Liver (tissue), 9 donors: Measurements from ENCODE around the gene PLCD3. TPM values are rescaled to one million over a fixed set of nuclear protein-coding genes. Genes with fewer than 3 reads are reported as not detected.

Experiments used
- DNase-seq: peaks from one replicate; pipeline ENCODE4 v3.0.0-alpha.2; 2017; ENCODE audit warnings: low spot score
- H3K27ac ChIP-seq, 2 donors: one replicate each; pipeline ENCODE4 v1.7.0; 2013; ENCODE audit warnings: inconsistent platforms in 2 of 2, low read length in 2 of 2, control low read depth in 1 of 2, low read depth in 1 of 2, mild to moderate bottlenecking in 1 of 2
- H3K27me3 ChIP-seq, 4 donors: one replicate each; pipeline versions ENCODE4 v1.6.1 to v1.7.0; 2013; ENCODE audit warnings: low read length in 3 of 4, inconsistent platforms in 1 of 4, mild to moderate bottlenecking in 1 of 4, moderate library complexity in 1 of 4; ENCODE audit not compliant: control insufficient read depth in 4 of 4, insufficient read depth in 4 of 4
- H3K36me3 ChIP-seq, 4 donors: one replicate each; pipeline versions ENCODE4 v1.6.1 to v1.7.0; 2013; ENCODE audit warnings: low read length in 3 of 4, mild to moderate bottlenecking in 3 of 4, low read depth in 1 of 4, moderate library complexity in 1 of 4; ENCODE audit not compliant: control insufficient read depth in 4 of 4, insufficient read depth in 3 of 4
- H3K4me1 ChIP-seq, 4 donors: one replicate each; pipeline versions ENCODE4 v1.6.1 to v1.7.0; 2013; ENCODE audit warnings: low read length in 3 of 4, mild to moderate bottlenecking in 3 of 4, moderate library complexity in 1 of 4; ENCODE audit not compliant: control insufficient read depth in 4 of 4, insufficient read depth in 4 of 4
- H3K4me3 ChIP-seq, 3 donors: one replicate each; pipeline versions ENCODE4 v1.6.1 to v1.7.0; 2013; ENCODE audit warnings: low read length in 3 of 3, control low read depth in 1 of 3, low read depth in 1 of 3, mild to moderate bottlenecking in 1 of 3
- H3K9ac ChIP-seq, 2 donors: one replicate each; pipeline ENCODE4 v1.7.0; 2013; ENCODE audit warnings: low read length in 2 of 2, mild to moderate bottlenecking in 2 of 2, moderate library complexity in 2 of 2, control low read depth in 1 of 2, low read depth in 1 of 2
- H3K9me3 ChIP-seq, 4 donors: one replicate each; pipeline versions ENCODE4 v1.6.1 to v1.7.0; 2013; ENCODE audit warnings: low read length in 3 of 4; ENCODE audit not compliant: control insufficient read depth in 4 of 4
- ATF3 ChIP-seq: IDR thresholded peaks from 2 replicates; pipeline ENCODE4 v1.6.1; 2016; ENCODE audit warnings: antibody characterized with exemption
- EGR1 ChIP-seq, 2 donors: IDR thresholded peaks; 2 replicates each; pipeline ENCODE4 v1.6.1; 2016 to 2018; ENCODE audit warnings: antibody characterized with exemption in 2 of 2, low read depth in 2 of 2
- FOXA1 ChIP-seq: IDR thresholded peaks from 2 replicates; pipeline ENCODE4 v1.6.1; 2016; ENCODE audit warnings: antibody characterized with exemption
- FOXA2 ChIP-seq: IDR thresholded peaks from 2 replicates; pipeline ENCODE4 v1.6.1; 2016; ENCODE audit warnings: antibody characterized with exemption
- GABPA ChIP-seq, 2 donors: IDR thresholded peaks in 1 of 2; conservative IDR thresholded peaks in 1 of 2; 2 replicates each; pipeline ENCODE4 v1.6.1; 2016; ENCODE audit warnings: antibody characterized with exemption in 2 of 2, mild to moderate bottlenecking in 1 of 2, moderate library complexity in 1 of 2
- HNF4A ChIP-seq, 2 donors: conservative IDR thresholded peaks; 2 replicates each; pipeline ENCODE4 v1.6.1; 2016; ENCODE audit warnings: antibody characterized with exemption in 2 of 2, mild to moderate bottlenecking in 2 of 2
- HNF4G ChIP-seq: IDR thresholded peaks from 2 replicates; pipeline ENCODE4 v1.6.1; 2016; ENCODE audit warnings: antibody characterized with exemption
- JUND ChIP-seq, 2 donors: IDR thresholded peaks; 2 replicates each; pipeline ENCODE4 v1.6.1; 2016; ENCODE audit warnings: antibody characterized with exemption in 2 of 2
- MAX ChIP-seq: IDR thresholded peaks from 2 replicates; pipeline ENCODE4 v1.6.1; 2016; ENCODE audit warnings: antibody characterized with exemption
- NR2F2 ChIP-seq: IDR thresholded peaks from 2 replicates; pipeline ENCODE4 v1.6.1; 2016; ENCODE audit warnings: antibody characterized with exemption
- RAD21 ChIP-seq, 2 donors: IDR thresholded peaks; 2 replicates each; pipeline ENCODE4 v1.6.1; 2016; ENCODE audit warnings: antibody characterized with exemption in 2 of 2, mild to moderate bottlenecking in 2 of 2
- REST ChIP-seq: IDR thresholded peaks from 2 replicates; pipeline ENCODE4 v1.6.1; 2016; ENCODE audit warnings: antibody characterized with exemption, mild to moderate bottlenecking
- RXRA ChIP-seq, 2 donors: IDR thresholded peaks; 2 replicates each; pipeline ENCODE4 v1.6.1; 2017 to 2018; ENCODE audit warnings: antibody characterized with exemption in 2 of 2, mild to moderate bottlenecking in 1 of 2
- SP1 ChIP-seq: IDR thresholded peaks from 2 replicates; pipeline ENCODE4 v1.6.1; 2018; ENCODE audit warnings: antibody characterized with exemption, mild to moderate bottlenecking
- TAF1 ChIP-seq: conservative IDR thresholded peaks from 2 replicates; pipeline ENCODE4 v1.6.1; 2016; ENCODE audit warnings: antibody characterized with exemption, mild to moderate bottlenecking
- YY1 ChIP-seq: IDR thresholded peaks from 2 replicates; pipeline ENCODE4 v1.6.1; 2016; ENCODE audit warnings: antibody characterized with exemption, mild to moderate bottlenecking
- WGBS: extraction: QIAGEN DNeasy Blood & Tissue Kit; methylation state at CpG from one replicate; pipeline ENCODE4 v1.1.7; 2013; 5-methylcytosine and 5-hydroxymethylcytosine counted together
- polyA plus RNA-seq, 2 donors: library from polyadenylated mRNA; stranded (reverse) in 1 of 2; unstranded in 1 of 2; fragments of 200-250 nt in 1 of 2; fragments of >200 nt in 1 of 2; fragmentation: Nextera tagmentation in 1 of 2; extraction: Ambion mirVana in 1 of 2; gene quantifications; one replicate each; pipeline versions ENCODE4 v1.2.1 to v1.2.3, GENCODE V29; 2013 to 2015
- total RNA-seq, 2 donors: library from RNA; depleted of rRNA; stranded (reverse); fragments of >200 nt; gene quantifications; one replicate each; pipeline ENCODE4 v1.2.3, GENCODE V29; 2014
- TF ChIP-seq, protein P1 (sequence below): fragments of 150-350 bp; IDR thresholded peaks from 2 replicates; pipeline ENCODE4 v1.5.1; 2017; ENCODE audit warnings: improper control_type of control experiment, low read depth, low read length; ENCODE audit not compliant: missing input control
- TF ChIP-seq, protein P2 (sequence below): IDR thresholded peaks from 2 replicates; pipeline ENCODE4 v1.6.1; 2016; ENCODE audit warnings: antibody characterized with exemption
- donor health status: healthy.
- donor health status: healthy.
- donor health status: healthy.
- donor health status: healthy.
- donor health status: healthy.

The PLCD3 gene
- total and polyA plus RNA-seq, 4 donors = 0.28 to 2.3 (median 1.4) TPM

- WGBS = under 1% methylated on average over 58 of the region's 58 CpGs
- TF ChIP-seq REST (peak; percentile 96), FOXA2 (peak; percentile 41), JUND (IDR thresholded peaks at IDR 0.05) (peak in 1 of 2 donors; percentile 38), FOXA1 (peak; percentile 84), HNF4G (no peak), NR2F2 (peak; percentile 47), RXRA (IDR thresholded peaks at IDR 0.05) (peak; percentile 73 to 93), GABPA (IDR thresholded peaks at IDR 0.05 in 1 of 2, conservative IDR thresholded peaks at IDR 0.05 in 1 of 2) (no peak), SP1 (peak; percentile 90), ATF3 (peak; percentile 65), MAX (peak; percentile 48), YY1 (peak; percentile 97), EGR1 (IDR thresholded peaks at IDR 0.05; ENCODE audit: low read depth in 2 of 2) (peak; percentile 59 to 90), TAF1 (peak; percentile 100), RAD21 (IDR thresholded peaks at IDR 0.05) (peak in 1 of 2 donors; percentile 44), HNF4A (conservative IDR thresholded peaks at IDR 0.05) (peak; percentile 24)
- TF ChIP-seq, protein P1, sequence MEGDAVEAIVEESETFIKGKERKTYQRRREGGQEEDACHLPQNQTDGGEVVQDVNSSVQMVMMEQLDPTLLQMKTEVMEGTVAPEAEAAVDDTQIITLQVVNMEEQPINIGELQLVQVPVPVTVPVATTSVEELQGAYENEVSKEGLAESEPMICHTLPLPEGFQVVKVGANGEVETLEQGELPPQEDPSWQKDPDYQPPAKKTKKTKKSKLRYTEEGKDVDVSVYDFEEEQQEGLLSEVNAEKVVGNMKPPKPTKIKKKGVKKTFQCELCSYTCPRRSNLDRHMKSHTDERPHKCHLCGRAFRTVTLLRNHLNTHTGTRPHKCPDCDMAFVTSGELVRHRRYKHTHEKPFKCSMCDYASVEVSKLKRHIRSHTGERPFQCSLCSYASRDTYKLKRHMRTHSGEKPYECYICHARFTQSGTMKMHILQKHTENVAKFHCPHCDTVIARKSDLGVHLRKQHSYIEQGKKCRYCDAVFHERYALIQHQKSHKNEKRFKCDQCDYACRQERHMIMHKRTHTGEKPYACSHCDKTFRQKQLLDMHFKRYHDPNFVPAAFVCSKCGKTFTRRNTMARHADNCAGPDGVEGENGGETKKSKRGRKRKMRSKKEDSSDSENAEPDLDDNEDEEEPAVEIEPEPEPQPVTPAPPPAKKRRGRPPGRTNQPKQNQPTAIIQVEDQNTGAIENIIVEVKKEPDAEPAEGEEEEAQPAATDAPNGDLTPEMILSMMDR = no peak
- TF ChIP-seq, protein P2, sequence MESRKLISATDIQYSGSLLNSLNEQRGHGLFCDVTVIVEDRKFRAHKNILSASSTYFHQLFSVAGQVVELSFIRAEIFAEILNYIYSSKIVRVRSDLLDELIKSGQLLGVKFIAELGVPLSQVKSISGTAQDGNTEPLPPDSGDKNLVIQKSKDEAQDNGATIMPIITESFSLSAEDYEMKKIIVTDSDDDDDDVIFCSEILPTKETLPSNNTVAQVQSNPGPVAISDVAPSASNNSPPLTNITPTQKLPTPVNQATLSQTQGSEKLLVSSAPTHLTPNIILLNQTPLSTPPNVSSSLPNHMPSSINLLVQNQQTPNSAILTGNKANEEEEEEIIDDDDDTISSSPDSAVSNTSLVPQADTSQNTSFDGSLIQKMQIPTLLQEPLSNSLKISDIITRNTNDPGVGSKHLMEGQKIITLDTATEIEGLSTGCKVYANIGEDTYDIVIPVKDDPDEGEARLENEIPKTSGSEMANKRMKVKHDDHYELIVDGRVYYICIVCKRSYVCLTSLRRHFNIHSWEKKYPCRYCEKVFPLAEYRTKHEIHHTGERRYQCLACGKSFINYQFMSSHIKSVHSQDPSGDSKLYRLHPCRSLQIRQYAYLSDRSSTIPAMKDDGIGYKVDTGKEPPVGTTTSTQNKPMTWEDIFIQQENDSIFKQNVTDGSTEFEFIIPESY = peak; percentile 43
- H3K4me1 ChIP-seq = peaks cover 7 to 56% (median 40%) of the 10 kb centered on the region in 4 donors
Observed at GRCh38 chr17:45148183-45149036, 16.1 kb upstream of the PLCD3 start, which contains the start of gene HEXIM1. TSS of gene HEXIM1 (plus strand) at chr17:45148475. CDS start at chr17:45149191, 716 bp downstream.

More at GRCh38 chr17:45148183-45149036, 16.1 kb upstream of the PLCD3 start, which contains the start of gene HEXIM1:
- Histone ChIP-seq H3K27me3 (no peaks in the 10 kb centered on the region), H3K36me3 (no peaks in the 10 kb centered on the region), H3K9ac (peak within 1 kb of the TSS; percentile 93 to 99), H3K4me3 (peak within 1 kb of the TSS; percentile 68 to 92 (median 92)), H3K27ac (peak within 1 kb of the TSS; percentile 99), H3K9me3 (no peaks in the 10 kb centered on the region)
- DNase-seq = peak; percentile 99
